Thyroid gland (tissue), 4 donors: ENCODE data around the gene TNS4. TPM values are rescaled to one million over a fixed set of nuclear protein-coding genes. Genes with fewer than 3 reads are reported as not detected.
A peak's percentile ranks its signal among the peaks of the same experiment; 100 is the strongest.

Experiments
- DNase-seq, 2 donors: peaks; one replicate each; pipeline ENCODE4 v3.0.0-alpha.2; 2019
- H3K27ac ChIP-seq, 3 donors: fragments of 200-600 bp; sonication (generic); 1 replicate in 2 of 3; 2 replicates in 1 of 3; pipeline ENCODE4 v1.5.1; 2016 to 2019; ENCODE audit warnings: mild to moderate bottlenecking in 1 of 3, moderate library complexity in 1 of 3
- H3K27me3 ChIP-seq: fragments of 200-600 bp; sonication (generic); one replicate; pipeline ENCODE4 v1.5.1; 2019
- H3K36me3 ChIP-seq, 2 donors: fragments of 200-600 bp; sonication (generic); one replicate each; pipeline ENCODE4 v1.5.1; 2016 to 2019
- H3K4me1 ChIP-seq, 2 donors: fragments of 200-600 bp; sonication (generic); one replicate each; pipeline ENCODE4 v1.5.1; 2017 to 2019
- H3K4me3 ChIP-seq, 3 donors: fragments of 200-600 bp; sonication (generic); replicated peaks in 1 of 3; 1 replicate in 2 of 3; 2 replicates in 1 of 3; pipeline ENCODE4 v1.5.1; 2016; ENCODE audit warnings: mild to moderate bottlenecking in 1 of 3
- H3K9me3 ChIP-seq: fragments of 200-600 bp; sonication (generic); one replicate; pipeline ENCODE4 v1.5.1; 2017
- CTCF ChIP-seq, 6 experiments: fragments of 200-600 bp in 3 of 6; fragments of 450-650 bp in 3 of 6; sonication (generic) in 3 of 6; IDR thresholded peaks; one replicate each; pipeline ENCODE4 v1.5.1; 2016 to 2019; ENCODE audit warnings: antibody characterized with exemption in 6 of 6, mild to moderate bottlenecking in 2 of 6, inconsistent platforms in 1 of 6, moderate library complexity in 1 of 6
- POLR2A ChIP-seq, 2 donors: fragments of 450-650 bp; IDR thresholded peaks; one replicate each; pipeline ENCODE4 v1.6.1; 2017; ENCODE audit warnings: antibody characterized with exemption in 2 of 2, mild to moderate bottlenecking in 2 of 2, moderate library complexity in 1 of 2
- WGBS, 2 donors: methylation state at CpG; one replicate each; pipeline ENCODE4 v1.1.5; 2017; 5-methylcytosine and 5-hydroxymethylcytosine counted together
- intact Hi-C: fragments of 100-400 bp; cut with DNase I; formaldehyde crosslinking; loops from one replicate; pipeline ENCODE4 v1.15.1; 2023
- total RNA-seq, 4 donors: library from RNA; depleted of rRNA; stranded (reverse); fragments of >200 nt; gene quantifications; one replicate each; pipeline ENCODE4 v1.2.3, GENCODE V29; 2016

Gene TNS4
- total RNA-seq, 4 donors from 2014 or later = 5.4 to 24.7 (median 16.2) TPM

- Histone ChIP-seq H3K4me1 (peaks cover 6 to 30% of the 10 kb centered on the region in 2 donors), H3K4me3 (no peak overlapping the region), H3K9me3 (no peaks in the 10 kb centered on the region), H3K36me3 (no peaks in the 10 kb centered on the region), H3K27ac (no peak overlapping the region), H3K27me3 (no peaks in the 10 kb centered on the region)
- intact Hi-C loops = no loop called here
- DNase-seq = no peak
- WGBS, 2 donors = 87% methylated on average over 5 of the region's 5 CpGs
- TF ChIP-seq CTCF (IDR thresholded peaks at IDR 0.05) = no peak
- TF ChIP-seq POLR2A (IDR thresholded peaks at IDR 0.05) = no peak
These were observed 37.0 kb downstream of the TNS4 start for GRCh38 chr17:40464392-40464855.

- TF ChIP-seq POLR2A (IDR thresholded peaks at IDR 0.05) (no peak), CTCF (IDR thresholded peaks at IDR 0.05) (no peak)
- no peaks in the 10 kb centered on the region for H3K9me3 ChIP-seq
- peaks cover 12 to 42% of the 10 kb centered on the region in 2 donors for H3K4me1 ChIP-seq
- H3K27ac ChIP-seq = peak overlapping the region; percentile 15 to 43 (median 36)
- H3K4me3 ChIP-seq = no peak overlapping the region
- no peaks in the 10 kb centered on the region for H3K27me3 ChIP-seq
- no peak for DNase-seq
- WGBS, 2 donors = 58 to 67% methylated on average over 11 of the region's 11 CpGs
- no peaks in the 10 kb centered on the region for H3K36me3 ChIP-seq
- intact Hi-C loops = no loop called here
These were observed 38.3 kb downstream of the TNS4 start for GRCh38 chr17:40463122-40463550.

- intact Hi-C loops = no loop called here
- 64 to 69% methylated on average over 7 to 9 of the region's 9 CpGs for WGBS, 2 donors
- TF ChIP-seq CTCF (IDR thresholded peaks at IDR 0.05) (no peak), POLR2A (IDR thresholded peaks at IDR 0.05) (no peak)
- H3K27ac ChIP-seq = peak overlapping the region in 2 of 3 donors; percentile 36 to 43
- H3K27me3 ChIP-seq = no peaks in the 10 kb centered on the region
- no peak overlapping the region for H3K4me3 ChIP-seq
- peaks cover 0 to 1% of the 10 kb centered on the region in 2 donors for H3K36me3 ChIP-seq
- peaks cover 18 to 48% of the 10 kb centered on the region in 2 donors for H3K4me1 ChIP-seq
- H3K9me3 ChIP-seq = no peaks in the 10 kb centered on the region
- DNase-seq = no peak
These were observed 38.9 kb downstream of the TNS4 start for GRCh38 chr17:40462343-40463121.

- no peak for TF ChIP-seq POLR2A (IDR thresholded peaks at IDR 0.05)
- TF ChIP-seq CTCF (IDR thresholded peaks at IDR 0.05) = no peak
- peaks cover 0 to 8% of the 10 kb centered on the region in 2 donors for H3K36me3 ChIP-seq
- peaks cover 24 to 55% of the 10 kb centered on the region in 2 donors for H3K4me1 ChIP-seq
- DNase-seq = no peak
- WGBS, 2 donors = 71 to 75% methylated on average over 12 of the region's 12 CpGs
- intact Hi-C loops = no loop called here
- no peaks in the 10 kb centered on the region for H3K9me3 ChIP-seq
- H3K27ac ChIP-seq = peak overlapping the region in 1 of 3 donors; percentile 43
- H3K4me3 ChIP-seq = no peak overlapping the region
- no peaks in the 10 kb centered on the region for H3K27me3 ChIP-seq
These were observed 39.6 kb downstream of the TNS4 start for GRCh38 chr17:40461732-40462342.
